Globus pallidus (tissue), 1 donor: ENCODE measurements around the gene EPS15.
"Not testable (repeated sequence)": the region's sequence is repeated elsewhere in the genome, so short reads cannot be mapped to it uniquely, and the experiment has no call there.

Source experiments
- DNase-seq: peaks from one replicate; pipeline ENCODE4 v3.0.0-alpha.2; 2015; ENCODE audit warnings: low spot score

The EPS15 gene

GRCh38 chr1:51519048-51519864 lies at the start of gene EPS15:
Gene EPS15, minus strand, starts transcription at chr1:51519266. Its CDS starts 35 bp downstream, at chr1:51519231.
- peak; percentile 82 for DNase-seq

GRCh38 chr1:51568231-51568935 lies 49.3 kb upstream of the EPS15 start:
- no peak for DNase-seq

- DNase-seq, result no peak
Measured at GRCh38 chr1:51567653-51568052, 48.6 kb upstream of the EPS15 start.

- DNase-seq, result no peak
Measured at GRCh38 chr1:51566260-51566659, 47.2 kb upstream of the EPS15 start.

- no peak for DNase-seq
Measured at GRCh38 chr1:51565009-51565408, 45.9 kb upstream of the EPS15 start.

- DNase-seq, result no peak
Measured at GRCh38 chr1:51564124-51564523, 45.1 kb upstream of the EPS15 start.

- no peak for DNase-seq
Measured at GRCh38 chr1:51561702-51562101, 42.6 kb upstream of the EPS15 start.

GRCh38 chr1:51560895-51561294 lies 41.8 kb upstream of the EPS15 start:
- not testable (repeated sequence) for DNase-seq

GRCh38 chr1:51560034-51560433 lies 41.0 kb upstream of the EPS15 start:
- DNase-seq, result no peak

GRCh38 chr1:51559501-51559900 lies 40.4 kb upstream of the EPS15 start:
- DNase-seq, result no peak

GRCh38 chr1:51559064-51559500 lies 40.0 kb upstream of the EPS15 start:
- no peak for DNase-seq

- no peak for DNase-seq
Measured at GRCh38 chr1:51558375-51558924, 39.4 kb upstream of the EPS15 start.

GRCh38 chr1:51557168-51557567 lies 38.1 kb upstream of the EPS15 start:
- no peak for DNase-seq

- no peak for DNase-seq
Measured at GRCh38 chr1:51555866-51556619, 37.0 kb upstream of the EPS15 start.

GRCh38 chr1:51553911-51554310 lies 34.8 kb upstream of the EPS15 start:
- no peak for DNase-seq

GRCh38 chr1:51552929-51553807 lies 34.1 kb upstream of the EPS15 start:
- no peak for DNase-seq

- DNase-seq, result no peak
Measured at GRCh38 chr1:51551848-51552296, 32.8 kb upstream of the EPS15 start.

GRCh38 chr1:51551081-51551480 lies 32.0 kb upstream of the EPS15 start:
- no peak for DNase-seq

GRCh38 chr1:51549901-51550300 lies 30.8 kb upstream of the EPS15 start:
- no peak for DNase-seq

GRCh38 chr1:51549016-51549619 lies 30.1 kb upstream of the EPS15 start:
- no peak for DNase-seq

GRCh38 chr1:51543858-51544257 lies 24.8 kb upstream of the EPS15 start:
- DNase-seq, result no peak
